ENCODE measurements around the gene LRRC27.

The LRRC27 gene

DNA sequence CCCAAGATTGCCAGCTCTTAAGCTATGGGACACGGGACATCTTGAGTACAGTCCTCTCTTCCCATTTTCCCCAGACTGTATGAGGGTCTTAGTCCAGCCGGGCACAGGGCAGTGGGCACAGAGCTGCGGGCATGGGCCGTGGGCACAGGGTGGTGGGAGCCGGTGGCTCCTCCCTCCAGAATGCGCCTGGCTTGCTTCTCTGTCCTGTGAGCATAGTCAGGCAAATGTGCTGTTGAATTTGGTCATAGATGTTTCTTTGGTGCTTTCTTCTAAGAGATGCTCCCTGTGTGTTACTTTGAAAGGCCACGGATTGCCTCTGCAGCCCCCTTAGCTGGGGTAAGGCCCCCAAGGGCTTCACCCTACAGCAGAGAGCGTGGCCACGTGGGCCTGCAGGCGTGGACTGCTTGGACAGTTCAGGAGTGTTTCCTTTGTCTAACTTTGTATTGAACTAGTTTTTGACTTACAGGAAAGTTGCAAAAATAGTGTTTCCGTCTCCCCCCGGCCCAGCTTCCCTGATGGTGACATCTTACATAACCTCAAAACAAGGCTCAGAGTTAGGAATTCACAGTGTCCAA, 24.7 kb downstream of the LRRC27 start:
- DNase-seq (ENCODE audit: low read depth in 2 of 2, low spot score in 1 of 2): no peak

DNA sequence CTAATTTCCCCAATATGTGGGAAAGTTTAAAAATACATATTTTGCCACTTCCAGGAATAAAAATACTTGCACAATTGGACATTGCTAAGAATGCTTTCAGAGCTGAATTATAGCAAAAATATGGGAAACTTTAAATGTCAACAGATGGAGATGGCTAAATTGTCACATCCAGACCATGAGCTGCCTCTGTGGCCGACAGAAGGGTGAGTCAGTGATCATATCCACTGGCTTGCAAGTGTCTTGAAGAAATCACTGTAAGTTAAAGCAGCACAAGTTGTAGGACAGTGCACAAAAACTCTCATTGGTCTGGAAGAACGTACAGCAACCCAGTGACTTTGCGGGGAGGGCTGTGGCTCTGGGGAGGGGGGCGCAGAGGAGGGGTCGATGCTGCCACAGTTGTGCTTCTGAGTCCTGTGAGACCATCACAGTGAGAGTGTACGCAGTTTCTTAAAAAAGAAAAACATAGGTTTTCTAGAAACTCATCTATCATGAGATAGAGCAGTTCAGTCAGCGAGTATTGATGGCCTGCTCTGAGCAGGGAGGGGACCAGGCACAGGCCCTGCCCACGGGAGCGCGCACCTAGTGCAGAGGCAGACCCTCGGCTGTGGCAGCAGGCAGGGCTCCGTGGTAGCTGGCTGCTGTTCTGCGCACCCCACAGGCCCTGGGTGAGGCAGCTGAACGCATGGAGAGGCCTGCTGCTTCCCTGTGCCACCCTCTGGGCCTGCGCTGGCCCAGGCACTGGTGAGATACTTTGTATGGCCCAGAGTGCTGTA, 25.5 kb downstream of the LRRC27 start:
- DNase-seq (ENCODE audit: low read depth in 2 of 2, low spot score in 1 of 2): no peak

DNA sequence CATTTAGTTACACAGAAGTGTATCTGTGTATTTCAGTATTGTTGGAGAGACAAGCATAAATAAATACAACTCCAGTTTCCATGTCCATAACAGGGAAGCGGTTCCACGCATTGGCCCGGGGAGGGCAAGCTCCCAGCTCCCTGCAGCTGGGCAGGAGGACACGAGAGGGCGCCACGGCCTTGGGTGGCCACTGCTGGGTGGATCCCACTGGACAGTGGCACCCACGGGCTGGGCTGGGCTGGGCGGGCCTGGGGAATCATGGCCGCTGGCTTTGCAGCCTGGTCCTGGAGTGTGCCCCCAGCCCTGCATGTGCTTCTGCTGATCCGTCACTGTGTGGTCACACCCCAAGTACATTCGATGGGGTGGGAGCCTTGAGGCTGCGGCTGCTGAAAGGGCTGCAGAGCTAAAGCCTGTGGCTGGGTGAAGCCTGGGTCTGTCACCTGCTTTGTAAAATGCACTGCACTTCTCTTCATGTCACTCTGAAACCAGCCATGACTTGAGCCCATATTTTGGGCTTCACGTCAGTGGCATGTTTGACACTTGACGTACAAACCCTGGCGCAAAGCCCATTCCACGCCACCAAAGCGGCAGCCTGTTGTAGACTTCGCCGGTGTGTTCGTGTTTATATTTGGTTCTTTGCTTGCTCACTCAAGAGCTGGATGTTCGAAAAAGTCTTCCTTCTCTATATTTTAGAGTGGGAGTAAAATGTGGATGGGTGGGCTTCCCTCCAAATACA, 27.5 kb downstream of the LRRC27 start:
- no peak for DNase-seq (ENCODE audit: low read depth in 2 of 2, low spot score in 1 of 2)

DNA sequence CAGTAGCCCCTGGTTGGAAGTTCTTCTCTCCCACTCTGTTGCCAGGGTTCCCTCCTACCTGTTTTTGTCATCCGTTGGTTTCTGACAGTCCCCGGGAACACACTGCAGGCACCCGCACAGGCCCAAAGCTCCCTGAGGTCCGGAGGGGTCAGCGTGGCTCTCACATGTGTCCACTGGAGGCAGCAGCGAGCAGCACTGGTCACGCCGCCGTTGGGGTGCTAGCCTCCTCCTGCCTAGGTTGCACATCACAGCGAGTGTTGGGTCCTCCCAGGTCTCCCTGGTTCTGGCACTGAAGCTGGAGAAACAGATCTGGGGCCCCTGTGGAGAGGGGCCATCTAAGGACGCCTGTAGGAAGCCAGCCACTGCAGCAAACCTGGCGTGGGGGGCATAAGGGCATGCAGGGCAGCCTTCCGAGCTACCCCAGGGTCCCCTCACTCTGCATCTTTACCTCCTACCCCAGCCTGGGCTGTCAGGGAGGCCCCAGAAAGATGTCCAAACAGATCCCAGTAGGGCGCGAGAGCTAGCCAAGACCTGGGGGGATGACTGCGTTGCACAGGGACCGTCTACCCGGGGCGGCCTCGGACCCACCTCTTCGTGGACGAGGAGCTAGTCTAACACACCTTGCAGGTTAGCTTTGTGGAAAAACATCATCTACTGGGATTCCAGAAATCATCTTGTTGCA, 28.9 kb downstream of the LRRC27 start:
- DNase-seq (ENCODE audit: low read depth in 2 of 2, low spot score in 1 of 2): no peak

DNA sequence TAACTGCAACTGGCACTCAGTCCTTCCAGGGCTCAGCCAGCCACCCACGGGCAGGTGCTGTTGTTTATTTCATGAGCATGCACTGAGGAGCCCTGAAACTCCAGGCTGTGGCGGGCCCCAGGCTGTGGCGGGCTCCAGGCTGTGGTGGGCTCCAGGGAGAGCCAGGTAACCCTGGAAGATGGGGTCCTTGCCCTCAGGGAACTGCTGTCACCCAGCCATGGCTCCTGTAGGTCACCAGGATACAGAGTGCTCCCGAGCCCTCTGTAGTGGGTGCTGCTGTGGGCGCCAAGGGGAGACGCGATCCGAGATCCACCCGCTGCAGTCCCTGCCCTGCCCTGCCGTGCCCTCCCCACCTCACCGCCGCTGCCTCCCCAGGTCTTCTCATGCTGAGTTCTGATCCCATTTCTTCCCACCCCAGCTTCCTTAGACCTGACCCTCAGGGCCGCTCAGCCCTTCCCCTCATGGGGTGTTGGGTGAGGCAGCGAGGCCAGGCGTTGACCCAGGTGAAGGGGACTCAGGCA, 29.6 kb downstream of the LRRC27 start:
- no peak for DNase-seq (ENCODE audit: low read depth in 2 of 2, low spot score in 1 of 2)

DNA sequence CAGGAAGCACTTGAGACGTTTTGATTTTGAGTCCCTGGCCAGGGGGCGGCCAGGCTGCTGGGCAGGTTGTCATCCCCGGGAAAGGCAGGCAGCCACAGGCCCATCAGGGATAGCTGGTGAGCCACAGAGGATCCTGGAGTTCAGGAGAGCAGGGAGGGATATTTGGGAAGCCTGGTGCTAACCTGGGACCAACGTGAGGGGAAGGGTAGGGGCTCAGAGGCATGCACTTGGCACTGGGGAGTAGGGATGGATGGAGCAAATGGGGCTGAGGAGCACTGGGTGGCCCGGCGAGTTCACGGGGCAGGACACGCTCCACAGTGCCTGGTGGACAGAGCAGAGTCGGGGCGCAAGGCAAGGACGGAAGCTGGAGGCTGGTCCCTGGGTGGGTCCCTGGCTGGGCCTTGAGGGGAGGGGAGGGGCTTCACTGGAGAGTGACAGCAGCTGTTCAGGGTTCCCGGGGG, 30.2 kb downstream of the LRRC27 start:
- no peak for DNase-seq (ENCODE audit: low read depth in 2 of 2, low spot score in 1 of 2)

DNA sequence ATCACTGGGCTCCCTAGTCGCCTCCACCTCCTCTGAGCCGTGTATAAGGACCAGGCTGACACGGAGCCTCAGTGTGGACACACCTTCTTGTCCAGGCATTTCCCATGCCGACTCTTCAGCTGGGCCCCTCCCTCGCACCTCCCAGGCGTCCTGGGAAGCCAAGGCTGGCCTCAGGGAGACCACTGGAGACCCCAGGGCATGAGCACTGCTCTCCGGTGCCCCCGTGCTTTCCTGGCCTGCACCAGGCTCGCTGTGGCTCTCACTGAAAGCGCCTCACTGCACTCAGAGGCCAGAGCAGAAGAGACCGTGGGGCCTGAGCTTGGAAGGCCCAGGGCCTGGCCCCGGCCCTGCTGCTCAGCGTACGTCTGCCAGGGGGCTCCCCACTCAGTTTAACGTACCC, 31.4 kb downstream of the LRRC27 start:
- DNase-seq (ENCODE audit: low read depth in 2 of 2, low spot score in 1 of 2): no peak

DNA sequence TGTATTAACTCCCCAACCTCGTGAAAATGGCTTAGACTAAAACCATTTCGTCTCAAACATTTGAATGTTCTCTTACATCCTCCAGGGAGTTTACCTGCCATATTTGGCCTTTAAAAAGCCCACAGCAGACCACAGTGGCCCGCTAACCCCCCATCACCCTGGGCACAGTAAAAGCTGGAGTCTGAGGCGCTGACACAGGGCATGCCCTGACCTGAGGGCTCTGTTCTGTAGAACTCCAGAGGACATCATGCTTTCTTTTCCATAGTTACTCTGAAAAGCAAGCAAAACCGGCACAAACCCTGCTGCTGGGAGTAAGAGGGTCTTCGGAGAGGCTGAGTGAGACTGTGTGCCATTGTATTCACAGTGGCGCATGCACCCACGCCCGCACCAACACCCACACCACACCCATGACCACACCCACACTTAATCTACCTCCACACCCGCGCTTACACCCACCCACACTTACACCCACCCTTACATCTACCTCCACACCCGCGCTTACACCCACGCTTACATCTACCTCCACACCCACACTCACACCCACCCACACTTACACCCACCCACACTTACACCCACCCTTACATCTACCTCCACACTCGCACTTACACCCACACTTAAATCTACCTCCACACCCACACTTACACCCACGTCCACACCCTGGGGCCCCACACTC, 32.1 kb downstream of the LRRC27 start:
- DNase-seq (ENCODE audit: low read depth in 2 of 2, low spot score in 1 of 2): no peak

DNA sequence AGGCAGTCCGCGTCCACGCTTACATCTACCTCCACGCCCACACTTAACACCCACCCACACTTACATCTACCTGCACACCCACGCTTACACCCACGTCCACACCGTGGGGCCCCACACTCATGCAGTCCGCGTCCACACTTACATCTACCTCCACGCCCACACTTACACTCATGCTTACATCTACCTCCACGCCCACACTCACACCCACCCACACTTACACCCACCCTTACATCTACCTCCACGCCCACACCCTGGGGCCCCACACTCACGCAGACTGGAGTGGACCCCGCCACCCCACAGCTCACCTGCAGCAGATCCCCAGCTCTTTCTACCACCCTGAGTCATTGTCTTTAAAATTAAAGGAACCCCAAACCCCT, 32.6 kb downstream of the LRRC27 start:
- DNase-seq (ENCODE audit: low read depth in 2 of 2, low spot score in 1 of 2): peak; percentile 18 to 51

DNA sequence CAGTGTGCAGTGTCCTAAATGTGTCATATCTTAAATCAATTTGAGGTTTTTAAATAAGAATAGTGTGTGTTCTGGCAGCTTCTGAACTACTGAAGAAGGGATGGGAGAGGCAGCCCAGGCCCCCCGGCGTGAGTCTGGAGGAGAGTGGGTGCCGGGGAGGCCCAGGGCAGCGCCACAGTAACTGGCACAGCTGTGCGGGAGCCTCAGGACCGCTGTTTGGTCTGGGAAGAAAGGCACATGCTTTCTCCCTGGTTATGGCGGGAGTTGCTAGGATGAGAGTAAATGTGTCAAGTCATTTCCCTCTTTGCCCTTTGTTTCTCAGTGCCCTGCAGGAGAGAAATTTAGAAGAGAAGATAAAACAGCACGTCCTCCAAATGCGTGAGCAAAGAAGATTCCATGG, 33.1 kb downstream of the LRRC27 start:
- no peak for DNase-seq (ENCODE audit: low read depth in 2 of 2, low spot score in 1 of 2)

DNA sequence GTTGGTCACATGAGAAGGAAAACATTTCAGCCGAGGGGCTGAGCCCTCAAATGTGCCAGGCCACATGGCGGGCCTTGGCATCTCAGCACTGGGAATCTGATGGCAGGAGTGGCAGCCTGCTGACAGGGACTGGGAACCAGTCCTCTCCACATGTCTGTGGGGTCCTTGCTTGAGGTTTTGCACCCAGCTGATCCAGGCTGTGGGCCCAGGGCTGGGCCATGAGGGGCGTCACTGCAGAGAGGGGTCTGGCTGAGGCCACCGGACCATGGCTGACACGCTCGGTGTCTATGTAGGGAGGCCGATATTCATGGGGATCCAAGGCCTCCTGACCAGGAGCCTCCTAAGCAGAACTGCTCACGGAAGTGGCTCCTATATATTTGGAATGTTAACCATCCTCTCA, 34.0 kb downstream of the LRRC27 start:
- DNase-seq (ENCODE audit: low read depth in 2 of 2, low spot score in 1 of 2): no peak

DNA sequence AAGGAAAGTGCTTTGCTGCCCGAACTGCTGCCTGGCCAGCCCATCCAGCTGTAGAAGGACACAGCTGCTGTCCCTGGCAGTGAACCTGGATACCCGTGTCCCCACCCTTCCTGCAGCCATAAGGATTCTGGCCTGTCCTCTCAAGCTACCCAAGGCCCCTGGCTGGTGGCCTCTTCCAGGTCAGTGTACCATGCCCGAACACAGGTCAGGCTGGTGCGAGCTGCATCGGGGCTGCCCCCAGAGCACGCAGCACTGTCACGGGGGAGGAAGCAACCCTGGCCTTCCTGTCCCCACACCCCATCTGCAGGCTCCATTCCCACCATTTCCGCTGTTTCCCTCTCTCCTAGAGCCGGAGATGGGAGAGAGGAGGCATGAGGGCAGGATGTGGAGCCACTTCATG, 34.5 kb downstream of the LRRC27 start:
- DNase-seq (ENCODE audit: low read depth in 2 of 2, low spot score in 1 of 2): no peak

DNA sequence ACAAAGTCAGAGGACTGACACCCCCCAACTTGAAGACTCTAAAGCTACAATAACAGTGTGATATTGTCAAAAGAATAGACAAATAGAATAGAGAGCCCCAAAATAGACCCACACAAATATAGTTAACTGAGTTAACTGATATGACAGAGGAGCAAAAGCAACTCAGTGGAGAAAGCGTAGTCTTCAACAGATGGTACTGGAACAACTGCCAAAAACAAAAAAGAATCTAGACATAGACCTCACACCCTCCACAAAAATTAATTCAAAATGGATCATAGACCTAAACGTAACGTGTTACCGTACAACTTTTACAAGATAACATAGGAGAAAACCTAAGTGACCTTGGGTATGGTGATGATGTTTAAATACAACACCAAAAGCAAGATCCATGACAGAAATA, 36.4 kb downstream of the LRRC27 start:
- no peak for DNase-seq (ENCODE audit: low read depth in 2 of 2, low spot score in 1 of 2)

DNA sequence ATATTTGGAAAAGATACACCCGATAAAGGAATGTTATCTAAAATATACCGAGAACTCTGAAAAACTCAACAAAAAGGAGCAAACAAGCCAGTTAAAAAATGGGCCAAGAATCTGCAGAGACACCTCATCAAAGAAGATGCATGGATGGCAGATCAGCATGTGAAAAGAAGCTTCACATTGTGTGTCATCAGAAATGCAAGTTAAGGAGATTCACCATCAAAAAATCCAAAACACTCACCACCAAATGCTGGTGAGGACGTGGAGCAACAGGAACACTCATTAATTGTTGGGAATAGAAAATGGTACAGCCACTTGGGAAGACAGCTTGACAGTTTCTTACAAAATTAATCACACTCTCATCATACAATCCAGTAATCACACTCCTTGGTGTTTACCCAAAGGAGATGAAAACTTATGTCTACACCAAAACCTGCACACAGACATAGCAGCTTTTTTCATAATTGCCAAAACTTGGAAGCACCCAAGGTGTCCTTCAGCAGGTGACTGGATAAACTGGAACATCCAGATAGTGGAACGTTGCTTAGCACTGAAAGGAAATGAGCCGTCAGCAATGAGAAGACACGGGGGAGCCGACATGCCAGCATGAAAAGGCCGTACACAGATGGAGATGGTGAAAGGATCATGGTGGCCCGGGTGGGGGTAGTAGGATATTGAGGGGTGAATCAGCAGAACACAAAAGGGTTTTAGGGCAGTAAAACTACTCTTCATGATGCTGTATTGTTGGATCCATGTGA, 37.1 kb downstream of the LRRC27 start:
- no peak for DNase-seq (ENCODE audit: low read depth in 2 of 2, low spot score in 1 of 2)

DNA sequence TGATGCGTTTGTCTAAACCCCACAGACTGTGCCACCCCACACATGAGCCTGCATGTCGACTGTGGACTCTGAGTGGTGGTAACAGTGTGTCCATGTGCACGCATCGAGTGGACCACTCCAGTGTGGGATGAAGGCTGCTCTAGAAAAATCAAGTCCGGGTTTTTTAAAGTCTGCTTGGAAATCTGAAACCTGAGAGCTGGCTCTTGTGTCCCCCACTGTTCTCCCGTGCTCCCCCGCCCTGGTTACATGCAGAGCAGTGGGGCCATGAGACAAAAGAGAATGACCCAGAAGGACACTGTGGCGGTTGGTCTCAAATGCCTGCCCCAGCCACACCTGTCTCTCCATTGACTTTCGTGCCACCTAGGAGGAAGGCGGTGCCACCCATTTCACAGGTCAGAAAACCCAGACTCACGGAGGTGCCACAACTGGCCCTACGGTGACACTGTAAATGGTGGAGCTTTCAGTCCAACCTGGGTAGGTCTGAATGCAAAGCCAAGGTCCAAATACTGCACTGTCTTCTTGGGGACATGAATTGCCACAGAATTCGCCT, 37.7 kb downstream of the LRRC27 start:
- no peak for DNase-seq (ENCODE audit: low read depth in 2 of 2, low spot score in 1 of 2)

DNA sequence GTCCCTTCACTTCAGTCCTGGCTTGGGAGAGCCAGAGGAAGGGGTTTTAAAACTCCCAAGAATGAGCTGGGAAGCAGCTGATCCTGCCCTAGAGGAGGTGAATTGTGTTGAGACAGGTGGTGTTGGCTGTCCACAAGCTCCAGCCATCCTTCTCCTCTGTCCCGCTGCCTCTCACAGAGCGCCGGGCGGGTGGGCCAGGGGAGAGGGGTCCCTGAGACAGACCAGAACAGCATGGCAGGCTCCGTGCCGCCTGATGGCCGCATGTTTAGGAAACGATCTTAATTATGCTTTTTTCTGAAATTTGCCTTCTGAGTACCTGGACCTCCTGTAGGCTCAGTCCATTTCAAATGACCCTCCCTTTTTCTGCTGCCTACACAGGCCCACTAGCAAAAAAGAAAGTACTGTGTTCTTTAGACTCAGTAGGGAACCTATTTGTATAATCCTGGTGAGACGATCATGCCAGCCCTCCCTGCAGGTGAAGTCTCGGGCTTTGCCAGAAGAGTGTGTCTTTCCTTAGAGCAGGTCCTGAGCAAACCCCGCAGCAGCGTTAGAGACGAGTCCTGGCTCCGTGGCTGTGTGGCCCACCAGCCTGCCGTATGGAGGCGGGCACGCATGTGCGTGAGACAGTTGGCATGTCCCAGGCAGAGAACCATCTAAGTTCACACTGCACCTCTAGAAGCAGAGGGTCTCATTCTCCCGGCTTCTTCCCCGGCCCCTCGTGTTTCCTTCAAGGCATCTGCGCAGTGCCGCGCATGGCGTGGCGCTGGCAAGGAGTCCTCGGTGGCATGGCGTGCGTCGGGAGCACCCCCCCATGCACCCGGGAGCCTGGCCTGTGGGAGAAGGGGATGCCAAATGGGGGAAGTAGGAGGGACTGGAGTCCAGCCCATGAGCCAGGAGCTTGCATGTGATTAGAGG, 38.7 kb downstream of the LRRC27 start:
- DNase-seq (ENCODE audit: low read depth in 2 of 2, low spot score in 1 of 2): no peak

DNA sequence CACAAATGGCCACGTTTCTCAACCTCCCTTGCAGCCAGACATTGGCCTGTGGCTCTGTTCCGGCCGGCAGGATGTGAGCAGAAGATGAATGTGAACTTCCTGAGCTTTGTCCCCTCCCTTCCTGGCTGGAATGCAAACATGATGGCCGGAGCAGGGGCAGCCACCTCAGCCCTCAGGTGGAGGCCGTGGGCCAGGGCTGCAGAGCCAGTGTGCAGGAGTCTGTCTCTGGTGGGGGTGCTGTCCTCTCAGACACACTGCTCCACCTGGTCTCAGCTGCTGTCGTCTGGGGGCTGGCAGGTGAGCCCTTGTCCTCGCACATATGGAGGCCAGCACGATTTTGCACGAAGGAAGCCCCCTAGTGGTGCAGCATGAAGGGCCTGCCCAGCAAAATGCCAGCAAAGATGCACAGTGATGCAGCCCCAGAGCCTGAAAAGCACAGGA, 39.7 kb downstream of the LRRC27 start:
- DNase-seq (ENCODE audit: low read depth in 2 of 2, low spot score in 1 of 2): no peak

DNA sequence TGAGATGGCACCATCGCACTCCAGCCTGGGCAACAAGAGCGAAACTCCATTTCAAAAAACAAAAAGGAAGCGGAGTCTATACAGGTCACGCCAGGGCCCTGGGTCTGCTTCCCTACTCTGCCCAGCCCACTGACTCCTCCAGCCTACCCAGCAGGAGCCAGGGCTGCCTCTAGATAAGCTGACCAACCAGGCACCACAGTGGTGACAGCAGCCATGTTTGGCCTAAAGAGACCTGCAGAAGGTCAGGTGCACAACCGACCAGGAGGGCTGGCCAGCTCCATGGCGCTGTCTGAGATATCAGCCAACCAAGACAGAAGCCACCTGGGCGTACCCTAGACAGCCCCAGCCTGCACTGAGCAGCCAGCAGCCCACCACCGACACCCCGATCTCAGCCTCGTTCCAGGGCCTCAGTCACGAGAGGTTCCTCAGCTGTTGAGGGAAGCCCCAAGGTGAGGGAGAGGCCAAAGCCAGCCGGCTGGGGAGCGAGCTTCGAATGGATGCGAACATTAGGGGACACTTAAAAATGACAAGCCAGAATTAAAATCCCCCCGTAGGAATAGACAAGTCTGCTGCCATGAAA, 40.6 kb downstream of the LRRC27 start:
- no peak for DNase-seq (ENCODE audit: low read depth in 2 of 2, low spot score in 1 of 2)
